K562 (cell line): ENCODE measurements around the gene UTP14C. TPM values are rescaled to one million over a fixed set of nuclear protein-coding genes. Genes with fewer than 3 reads are reported as not detected.
A peak's percentile ranks its signal among the peaks of the same experiment; 100 is the strongest.

Source experiments
- ATAC-seq: fragments of 200-7000 bp; cut with Tn5 transposase; 3 replicates; pipeline ENCODE4 v1.9.1; 2020; ENCODE audit warnings: moderate library complexity
- BruUV-seq: library from RNA; stranded (reverse); fragments of 400-500 nt; replicated peaks from 2 replicates; lab custom pipeline; 2021; lab: Mats Ljungman, UMichigan
- CTCF ChIA-PET: fragments of 300-600 bp; formaldehyde crosslinking; extraction: SDS; loops from one replicate; lab custom pipeline; 2021; ENCODE audit warnings: low intra/inter-chr PET ratio; lab: Yijun Ruan, JAX
- POLR2A ChIA-PET: fragments of 300-600, 350-650 bp; sonication (Branson Sonifier 250); formaldehyde crosslinking; extraction: SDS; loops from one replicate; lab custom pipeline; 2021; ENCODE audit warnings: antibody characterized with exemption, inconsistent platforms; lab: Yijun Ruan, JAX
- DNase-seq, 4 experiments: peaks; one replicate each; pipeline versions ENCODE4 v3.0.0 to v3.0.0-alpha.2; 2011 to 2018; ENCODE audit warnings: low spot score in 3 of 4, mixed read lengths in 3 of 4; ENCODE audit errors: extremely low read depth in 1 of 4
- FAIRE-seq: peaks from 2 replicates; lab custom pipeline; 2011; peaks lifted over from hg19 to GRCh38; lab: Jason Lieb, UNC
- H2AFZ ChIP-seq: 2 replicates; pipeline ENCODE4 v1.6.0; 2011; ENCODE audit warnings: low read depth, low read length, control low read depth, inconsistent platforms
- H3K27ac ChIP-seq: fragments of 200-600 bp; 3 replicates; pipeline ENCODE4 v1.8.0; 2011; ENCODE audit warnings: low read depth, mild to moderate bottlenecking, control low read depth, inconsistent platforms, low read length, moderate library complexity, mixed read lengths; ENCODE audit errors: extremely low read depth
- H3K27me3 ChIP-seq, 2 experiments: fragments of 300-600 bp in 1 of 2; 2 replicates in 1 of 2; 3 replicates in 1 of 2; pipeline versions ENCODE4 v1.6.0 to v1.8.0; 2011; ENCODE audit warnings: inconsistent platforms in 2 of 2, low read length in 2 of 2, mild to moderate bottlenecking in 1 of 2, mixed read lengths in 1 of 2, moderate library complexity in 1 of 2; ENCODE audit not compliant: control insufficient read depth in 2 of 2, insufficient read depth in 2 of 2
- H3K36me3 ChIP-seq: fragments of 300-600 bp; 3 replicates; pipeline ENCODE4 v1.8.0; 2011; ENCODE audit warnings: mild to moderate bottlenecking, low read length, inconsistent platforms; ENCODE audit not compliant: control insufficient read depth, insufficient read depth
- H3K4me1 ChIP-seq, 2 experiments: fragments of 200-600 bp in 1 of 2; replicated peaks in 1 of 2; 2 replicates in 1 of 2; 3 replicates in 1 of 2; pipeline versions ENCODE4 v1.5.1 to v1.8.0; 2011; ENCODE audit warnings: inconsistent platforms in 2 of 2, low read length in 2 of 2, mild to moderate bottlenecking in 1 of 2, mixed read lengths in 1 of 2, moderate library complexity in 1 of 2; ENCODE audit not compliant: control insufficient read depth in 2 of 2, insufficient read depth in 2 of 2
- H3K4me2 ChIP-seq: 2 replicates; pipeline ENCODE4 v1.6.1; 2011; ENCODE audit warnings: low read length, control low read depth, inconsistent platforms, mixed read lengths; ENCODE audit not compliant: insufficient read depth
- H3K4me3 ChIP-seq: fragments of 200-600 bp; sonication (generic), shearing (Covaris generic); 2 replicates; pipeline ENCODE4 v1.5.1; 2016; ENCODE audit warnings: control low read depth, inconsistent platforms
- H3K79me2 ChIP-seq: fragments of 200-600 bp; 3 replicates; pipeline ENCODE4 v1.8.0; 2011; ENCODE audit warnings: low read length, inconsistent platforms; ENCODE audit not compliant: control insufficient read depth, insufficient read depth
- H3K9ac ChIP-seq, 2 experiments: 2 replicates each; pipeline versions ENCODE4 v1.6.0 to v1.6.1; 2011; ENCODE audit warnings: low read depth in 2 of 2, low read length in 2 of 2, control low read depth in 1 of 2, inconsistent platforms in 1 of 2, mild to moderate bottlenecking in 1 of 2, mixed read lengths in 1 of 2; ENCODE audit not compliant: insufficient read depth in 1 of 2
- H3K9me1 ChIP-seq: one replicate; pipeline ENCODE4 v1.6.0; 2011; ENCODE audit warnings: inconsistent platforms, mild to moderate bottlenecking, low read length, moderate library complexity; ENCODE audit not compliant: control insufficient read depth, insufficient read depth
- H3K9me3 ChIP-seq: replicated peaks from 2 replicates; pipeline ENCODE4 v1.5.1; 2011; ENCODE audit warnings: low read depth, low read length, inconsistent platforms; ENCODE audit not compliant: control insufficient read depth, insufficient read depth
- H4K20me1 ChIP-seq: replicated peaks from 2 replicates; pipeline ENCODE4 v1.6.1; 2011; ENCODE audit warnings: low read length, inconsistent platforms, mixed read lengths; ENCODE audit not compliant: control insufficient read depth, insufficient read depth
- ATF7 ChIP-seq: fragments of 450-650 bp; IDR thresholded peaks from 2 replicates; pipeline ENCODE4 v1.7.1; 2014; ENCODE audit warnings: mild to moderate bottlenecking, moderate library complexity
- CBFA2T2 ChIP-seq: fragments of 450-650 bp; conservative IDR thresholded peaks from 2 replicates; pipeline ENCODE4 v1.6.1; 2017; ENCODE audit warnings: mild to moderate bottlenecking
- CXXC5 ChIP-seq: fragments of 250-450 bp; sonication (Bioruptor Pico); IDR thresholded peaks from 2 replicates; pipeline ENCODE4 v1.8.0; 2022; ENCODE audit warnings: inconsistent platforms, mild to moderate bottlenecking, moderate library complexity
- ETV6 ChIP-seq, 3 experiments: fragments of 150-350 bp in 1 of 3; sonication (generic) in 1 of 3; formaldehyde crosslinking in 1 of 3; IDR thresholded peaks; 2 replicates each; pipeline versions ENCODE4 v1.6.1 to v1.8.0; 2014 to 2022; ENCODE audit warnings: borderline replicate concordance in 2 of 3, low read depth in 2 of 3, antibody characterized with exemption in 1 of 3, low read length in 1 of 3, mild to moderate bottlenecking in 1 of 3, missing genetic modification reagents in 1 of 3
- HNRNPK ChIP-seq: fragments of 200-400 bp; formaldehyde crosslinking; IDR thresholded peaks from one replicate; pipeline ENCODE4 v1.6.1; 2018; ENCODE audit warnings: mild to moderate bottlenecking, low read depth, low read length; ENCODE audit not compliant: poor library complexity, severe bottlenecking
- MIER1 ChIP-seq: fragments of 450-650 bp; IDR thresholded peaks from 2 replicates; pipeline ENCODE4 v1.6.1; 2016; ENCODE audit warnings: antibody characterized with exemption, mild to moderate bottlenecking, low read depth
- NCOA2 ChIP-seq, 2 experiments: fragments of 450-650 bp; IDR thresholded peaks; 2 replicates each; pipeline ENCODE4 v1.6.1; 2018; ENCODE audit warnings: mild to moderate bottlenecking in 2 of 2, moderate library complexity in 1 of 2; ENCODE audit not compliant: partially characterized antibody in 2 of 2
- PURB ChIP-seq: sonication (generic); formaldehyde crosslinking; IDR thresholded peaks from 2 replicates; pipeline ENCODE4 v1.9.0; 2021; ENCODE audit warnings: low read depth, mild to moderate bottlenecking, missing genetic modification reagents
- RAD51 ChIP-seq: fragments of 450-650 bp; IDR thresholded peaks from 2 replicates; pipeline ENCODE4 v1.7.1; 2016; ENCODE audit warnings: low read depth, mild to moderate bottlenecking, borderline replicate concordance
- SP2 ChIP-seq: IDR thresholded peaks from 2 replicates; pipeline ENCODE4 v1.6.1; 2011; ENCODE audit warnings: mild to moderate bottlenecking, low read depth, low read length, moderate library complexity; ENCODE audit not compliant: poor library complexity, severe bottlenecking; ENCODE audit errors: extremely low read depth
- TCF3 ChIP-seq: sonication (generic); formaldehyde crosslinking; IDR thresholded peaks from 2 replicates; pipeline ENCODE4 v1.4.0; 2020; ENCODE audit warnings: mild to moderate bottlenecking, missing genetic modification reagents
- TEAD4 ChIP-seq, 2 experiments: sonication (generic) in 1 of 2; formaldehyde crosslinking in 1 of 2; IDR thresholded peaks; 2 replicates each; pipeline versions ENCODE4 v1.6.1 to v1.8.0; 2012 to 2022; ENCODE audit warnings: borderline replicate concordance in 1 of 2, inconsistent platforms in 1 of 2, low read length in 1 of 2, mild to moderate bottlenecking in 1 of 2, missing genetic modification reagents in 1 of 2
- in situ Hi-C: fragments of 300-500 bp; cut with MboI; formaldehyde crosslinking; loops from 4 replicates; pipeline ENCODE4 v1.15.0; 2018; ENCODE audit warnings: inconsistent platforms, mixed read lengths
- intact Hi-C: fragments of 100-400 bp; cut with micrococcal nuclease; formaldehyde crosslinking; loops from 2 replicates; pipeline ENCODE4 v1.14.2; 2022
- polyA plus RNA-seq, 8 experiments: library from polyadenylated mRNA; depleted of rRNA in 4 of 8; stranded (reverse) in 5 of 8; unstranded in 3 of 8; fragments of >200 nt; fragmentation: Nextera tagmentation in 2 of 8; fragmentation: Illumina TruSeq in 1 of 8; extraction: Ambion mirVana in 2 of 8; extraction: Trizol in 1 of 8; gene quantifications; 2 replicates each; pipeline versions ENCODE4 v1.2.1 to v1.2.3, GENCODE V29; 2011 to 2014; ENCODE audit warnings: inconsistent platforms in 1 of 8, missing spikeins in 1 of 8
- total RNA-seq, 7 experiments: library from RNA; depleted of rRNA in 6 of 7; stranded (reverse); fragments of >200 nt in 6 of 7; fragmentation: Illumina TruSeq in 2 of 7; extraction: Trizol in 2 of 7; gene quantifications; 2 replicates each; pipeline versions ENCODE4 v1.2.1 to v1.2.3, GENCODE V29; 2011 to 2021; ENCODE audit warnings: low replicate concordance in 1 of 7
- TF ChIP-seq, protein P1 (sequence below), 3 experiments: fragments of 200-800 bp in 1 of 3; fragments of 250-450 bp in 1 of 3; fragments of 450-650 bp in 1 of 3; sonication (Bioruptor Pico) in 1 of 3; sonication (Bioruptor generic) in 1 of 3; formaldehyde crosslinking in 1 of 3; IDR thresholded peaks; 2 replicates each; pipeline versions ENCODE4 v1.6.1 to v1.8.0; 2016 to 2022; ENCODE audit warnings: mild to moderate bottlenecking in 2 of 3, missing genetic modification characterization in 2 of 3, missing compliant biosample characterization in 1 of 3, moderate library complexity in 1 of 3
- TF ChIP-seq, protein P2 (sequence below): fragments of 450-650 bp; IDR thresholded peaks from 2 replicates; pipeline ENCODE4 v1.7.0; 2016; ENCODE audit warnings: borderline replicate concordance
- TF ChIP-seq, protein P3 (sequence below): fragments of 200-800 bp; sonication (Bioruptor generic); IDR thresholded peaks from 2 replicates; pipeline ENCODE4 v1.6.1; 2017; ENCODE audit warnings: missing genetic modification characterization, missing compliant biosample characterization

Gene UTP14C
- total and polyA plus RNA-seq, 9 of the 15 experiments (the other 6 are each of a cell fraction or from before 2014, with no cell fraction given), result 3.4 to 10.3 (median 6.0) TPM

DNA sequence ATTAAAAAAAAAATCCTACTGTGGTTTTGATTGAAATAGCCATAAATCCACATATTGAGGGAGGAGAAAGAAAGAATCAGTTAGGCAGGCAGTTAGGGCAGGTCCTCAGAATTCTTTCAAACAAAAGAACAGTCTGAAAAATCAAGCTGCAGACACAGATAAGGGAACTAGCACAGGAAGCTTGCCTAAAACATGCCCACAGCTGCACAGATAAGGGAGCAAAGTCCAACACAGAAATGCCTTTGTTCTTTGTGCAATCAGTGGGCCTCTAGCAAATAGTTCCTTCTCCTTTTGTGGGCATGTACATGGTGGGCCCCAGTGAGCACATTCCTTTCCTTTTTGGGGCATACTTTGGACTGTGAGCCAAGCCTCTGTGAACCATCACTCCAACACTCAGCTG is 42.7 kb downstream of the UTP14C start:
- ATAC-seq (no peak), DNase-seq (peak in 2 of 4 experiments; percentile 7 to 45), FAIRE-seq (no peak)
- Histone ChIP-seq H2AFZ (no peak overlapping the region), H3K36me3 (no peaks in the 10 kb centered on the region), H3K4me2 (no peak overlapping the region), H3K4me3 (no peak overlapping the region), H3K9me1 (no peaks in the 10 kb centered on the region), H3K4me1 (peaks cover 0 to 13% of the 10 kb centered on the region in 2 experiments; a peak in 2 of 5 replicates), H4K20me1 (no peaks in the 10 kb centered on the region), H3K9me3 (peaks cover 14% of the 10 kb centered on the region), H3K27me3 (no peaks in the 10 kb centered on the region), H3K9ac (no peak overlapping the region), H3K27ac (no peak overlapping the region; the same call in 2 of the 3 replicates), H3K79me2 (no peaks in the 10 kb centered on the region)
- POLR2A ChIA-PET, result no interaction called here
- no TSS peak for BruUV-seq
- intact Hi-C loops (no loop called here), in situ Hi-C loops (no loop called here)
- CTCF ChIA-PET, result interaction anchor here (0.7 kb wide), 1 partner anchor 353 kb away, joined by 5 read pairs; no protein-coding TSS in a partner anchor
- TF ChIP-seq CXXC5, result no peak
- TF ChIP-seq TEAD4 (IDR thresholded peaks at IDR 0.05; ENCODE audit: low read length), result peak; percentile 65
- TF ChIP-seq TEAD4 (CRISPR knock-in tag; IDR thresholded peaks at IDR 0.05; ENCODE audit: borderline replicate concordance), result no peak
- TF ChIP-seq, protein P1, sequence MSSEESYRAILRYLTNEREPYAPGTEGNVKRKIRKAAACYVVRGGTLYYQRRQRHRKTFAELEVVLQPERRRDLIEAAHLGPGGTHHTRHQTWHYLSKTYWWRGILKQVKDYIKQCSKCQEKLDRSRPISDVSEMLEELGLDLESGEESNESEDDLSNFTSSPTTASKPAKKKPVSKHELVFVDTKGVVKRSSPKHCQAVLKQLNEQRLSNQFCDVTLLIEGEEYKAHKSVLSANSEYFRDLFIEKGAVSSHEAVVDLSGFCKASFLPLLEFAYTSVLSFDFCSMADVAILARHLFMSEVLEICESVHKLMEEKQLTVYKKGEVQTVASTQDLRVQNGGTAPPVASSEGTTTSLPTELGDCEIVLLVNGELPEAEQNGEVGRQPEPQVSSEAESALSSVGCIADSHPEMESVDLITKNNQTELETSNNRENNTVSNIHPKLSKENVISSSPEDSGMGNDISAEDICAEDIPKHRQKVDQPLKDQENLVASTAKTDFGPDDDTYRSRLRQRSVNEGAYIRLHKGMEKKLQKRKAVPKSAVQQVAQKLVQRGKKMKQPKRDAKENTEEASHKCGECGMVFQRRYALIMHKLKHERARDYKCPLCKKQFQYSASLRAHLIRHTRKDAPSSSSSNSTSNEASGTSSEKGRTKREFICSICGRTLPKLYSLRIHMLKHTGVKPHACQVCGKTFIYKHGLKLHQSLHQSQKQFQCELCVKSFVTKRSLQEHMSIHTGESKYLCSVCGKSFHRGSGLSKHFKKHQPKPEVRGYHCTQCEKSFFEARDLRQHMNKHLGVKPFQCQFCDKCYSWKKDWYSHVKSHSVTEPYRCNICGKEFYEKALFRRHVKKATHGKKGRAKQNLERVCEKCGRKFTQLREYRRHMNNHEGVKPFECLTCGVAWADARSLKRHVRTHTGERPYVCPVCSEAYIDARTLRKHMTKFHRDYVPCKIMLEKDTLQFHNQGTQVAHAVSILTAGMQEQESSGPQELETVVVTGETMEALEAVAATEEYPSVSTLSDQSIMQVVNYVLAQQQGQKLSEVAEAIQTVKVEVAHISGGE (CRISPR knock-in tag; IDR thresholded peaks at IDR 0.05), result no peak
- TF ChIP-seq ETV6 (IDR thresholded peaks at IDR 0.05; ENCODE audit: borderline replicate concordance in 1 of 2, low read depth in 2 of 2, low read length in 1 of 2), result no peak
- no peak for TF ChIP-seq ETV6 (CRISPR knock-in tag; IDR thresholded peaks at IDR 0.05; ENCODE audit: borderline replicate concordance)
- no peak for TF ChIP-seq ATF7
- TF ChIP-seq, protein P2, sequence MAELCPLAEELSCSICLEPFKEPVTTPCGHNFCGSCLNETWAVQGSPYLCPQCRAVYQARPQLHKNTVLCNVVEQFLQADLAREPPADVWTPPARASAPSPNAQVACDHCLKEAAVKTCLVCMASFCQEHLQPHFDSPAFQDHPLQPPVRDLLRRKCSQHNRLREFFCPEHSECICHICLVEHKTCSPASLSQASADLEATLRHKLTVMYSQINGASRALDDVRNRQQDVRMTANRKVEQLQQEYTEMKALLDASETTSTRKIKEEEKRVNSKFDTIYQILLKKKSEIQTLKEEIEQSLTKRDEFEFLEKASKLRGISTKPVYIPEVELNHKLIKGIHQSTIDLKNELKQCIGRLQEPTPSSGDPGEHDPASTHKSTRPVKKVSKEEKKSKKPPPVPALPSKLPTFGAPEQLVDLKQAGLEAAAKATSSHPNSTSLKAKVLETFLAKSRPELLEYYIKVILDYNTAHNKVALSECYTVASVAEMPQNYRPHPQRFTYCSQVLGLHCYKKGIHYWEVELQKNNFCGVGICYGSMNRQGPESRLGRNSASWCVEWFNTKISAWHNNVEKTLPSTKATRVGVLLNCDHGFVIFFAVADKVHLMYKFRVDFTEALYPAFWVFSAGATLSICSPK, result no peak
- TF ChIP-seq, protein P3, sequence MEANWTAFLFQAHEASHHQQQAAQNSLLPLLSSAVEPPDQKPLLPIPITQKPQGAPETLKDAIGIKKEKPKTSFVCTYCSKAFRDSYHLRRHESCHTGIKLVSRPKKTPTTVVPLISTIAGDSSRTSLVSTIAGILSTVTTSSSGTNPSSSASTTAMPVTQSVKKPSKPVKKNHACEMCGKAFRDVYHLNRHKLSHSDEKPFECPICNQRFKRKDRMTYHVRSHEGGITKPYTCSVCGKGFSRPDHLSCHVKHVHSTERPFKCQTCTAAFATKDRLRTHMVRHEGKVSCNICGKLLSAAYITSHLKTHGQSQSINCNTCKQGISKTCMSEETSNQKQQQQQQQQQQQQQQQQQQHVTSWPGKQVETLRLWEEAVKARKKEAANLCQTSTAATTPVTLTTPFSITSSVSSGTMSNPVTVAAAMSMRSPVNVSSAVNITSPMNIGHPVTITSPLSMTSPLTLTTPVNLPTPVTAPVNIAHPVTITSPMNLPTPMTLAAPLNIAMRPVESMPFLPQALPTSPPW (CRISPR knock-in tag), result no peak
- no peak for TF ChIP-seq RAD51
- TF ChIP-seq MIER1, result no peak
- no peak for TF ChIP-seq SP2
- TF ChIP-seq HNRNPK, result no peak
- TF ChIP-seq PURB (CRISPR knock-in tag), result no peak
- TF ChIP-seq TCF3, result peak; percentile 67
- peak; percentile 66 for TF ChIP-seq CBFA2T2
- TF ChIP-seq NCOA2 (IDR thresholded peaks at IDR 0.05; ENCODE audit: partially characterized antibody in 2 of 2), result no peak
